HL-60/S4 (cell line): ENCODE results near the gene DCC.
"Not testable (repeated sequence)": the region's sequence is repeated elsewhere in the genome, so short reads cannot be mapped to it uniquely, and the experiment has no call there.

ENCODE experiments used
- in situ Hi-C: fragments of 300-500 bp; cut with MboI; formaldehyde crosslinking; loops from 2 replicates; pipeline ENCODE4 v1.14.3; 2022; ENCODE audit warnings: low sequenced_read_pairs

The DCC gene

GRCh38 chr18:52344881-52345280, 4.9 kb downstream of the DCC start:
- in situ Hi-C loops = no loop called here

DNA sequence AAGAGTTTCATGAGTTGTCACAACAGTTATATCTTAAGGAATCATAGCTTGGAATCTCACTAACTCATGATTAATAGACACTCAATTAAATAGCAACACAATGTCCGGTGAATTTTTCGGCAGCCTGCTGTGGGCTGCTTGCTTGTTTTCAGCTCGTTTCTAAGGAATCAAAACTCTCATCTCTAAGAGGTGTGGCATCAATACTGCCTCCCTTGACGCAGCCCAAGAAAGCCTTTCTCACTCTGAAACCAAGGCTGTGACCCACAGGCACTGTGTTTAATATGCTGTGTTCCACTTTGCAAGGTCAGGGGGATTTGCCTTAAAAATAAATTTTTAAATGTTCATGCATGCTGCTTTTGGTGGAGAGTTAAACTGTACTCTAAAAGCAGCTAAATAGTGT, 5.4 kb downstream of the DCC start:
- in situ Hi-C loops = no loop called here

DNA sequence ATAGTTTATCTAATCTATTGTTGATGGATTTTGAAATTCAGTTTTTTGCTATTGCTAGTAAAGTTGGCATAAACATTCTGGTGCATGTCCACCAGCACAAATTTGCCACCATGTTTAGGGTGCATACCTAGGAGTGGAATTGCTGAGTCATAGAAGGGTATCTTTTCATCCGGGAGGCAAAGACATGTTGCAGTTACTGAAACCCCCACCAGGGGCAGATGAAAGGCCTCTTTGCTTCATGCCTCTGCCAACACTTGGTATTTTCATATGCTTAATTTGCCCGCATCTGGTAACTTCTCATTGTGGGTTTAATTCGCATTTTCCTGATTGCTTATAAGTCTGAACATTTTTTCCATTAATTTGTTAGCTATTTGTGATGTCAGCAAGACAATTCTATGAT, 8.2 kb downstream of the DCC start:
- in situ Hi-C loops = no loop called here

GRCh38 chr18:52349498-52349897, 9.5 kb downstream of the DCC start:
- in situ Hi-C loops = no loop called here

DNA sequence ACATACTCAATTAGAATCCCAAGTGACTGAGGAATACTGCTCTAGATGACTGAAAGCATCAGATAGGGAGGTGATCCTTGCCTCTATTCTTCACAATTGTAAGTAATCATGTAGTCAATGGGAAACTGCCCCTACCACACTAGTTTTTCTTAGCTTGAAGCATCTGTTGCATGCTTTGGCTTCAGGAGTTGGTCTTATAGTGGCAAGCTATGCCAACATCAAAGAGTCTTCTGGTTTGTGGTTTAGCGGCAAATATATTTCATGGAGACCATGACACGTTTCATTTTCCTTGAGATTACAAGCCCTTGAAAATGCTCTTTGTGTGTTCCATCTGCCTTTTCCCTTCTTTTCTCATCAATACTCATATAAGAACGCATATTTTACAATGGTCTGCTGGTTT, 12.9 kb downstream of the DCC start:
- in situ Hi-C loops = no loop called here

GRCh38 chr18:52353589-52353988, 13.6 kb downstream of the DCC start:
- in situ Hi-C loops = no loop called here

- in situ Hi-C loops = no loop called here
These were observed 23.9 kb downstream of the DCC start for GRCh38 chr18:52363861-52364260.

- in situ Hi-C loops = not testable (repeated sequence)
These were observed 26.9 kb downstream of the DCC start for GRCh38 chr18:52366851-52367250.

GRCh38 chr18:52367953-52368742, 28.2 kb downstream of the DCC start:
- in situ Hi-C loops = no loop called here

GRCh38 chr18:52370841-52371240, 30.8 kb downstream of the DCC start:
- in situ Hi-C loops = no loop called here

DNA sequence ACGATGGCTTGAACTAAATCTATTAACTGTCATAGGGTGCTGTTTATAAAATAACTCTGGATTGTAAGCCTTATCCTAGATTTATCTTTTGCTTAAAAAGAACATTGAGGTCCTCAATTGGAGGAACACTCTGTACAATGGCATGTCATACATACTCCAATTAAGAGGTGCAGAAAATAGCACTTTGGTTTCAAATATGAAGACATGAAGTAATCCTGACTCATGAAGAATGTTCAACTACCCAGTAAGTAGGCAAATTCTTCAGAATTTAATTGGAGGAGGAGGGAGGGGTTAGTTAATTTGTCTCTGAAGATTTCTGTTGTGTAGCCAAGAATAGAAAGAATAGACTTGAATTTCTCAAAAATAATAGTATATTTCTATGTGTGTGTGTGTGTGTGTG, 36.1 kb downstream of the DCC start:
- in situ Hi-C loops = no loop called here

- in situ Hi-C loops = no loop called here
These were observed 37.1 kb downstream of the DCC start for GRCh38 chr18:52377094-52377493.

DNA sequence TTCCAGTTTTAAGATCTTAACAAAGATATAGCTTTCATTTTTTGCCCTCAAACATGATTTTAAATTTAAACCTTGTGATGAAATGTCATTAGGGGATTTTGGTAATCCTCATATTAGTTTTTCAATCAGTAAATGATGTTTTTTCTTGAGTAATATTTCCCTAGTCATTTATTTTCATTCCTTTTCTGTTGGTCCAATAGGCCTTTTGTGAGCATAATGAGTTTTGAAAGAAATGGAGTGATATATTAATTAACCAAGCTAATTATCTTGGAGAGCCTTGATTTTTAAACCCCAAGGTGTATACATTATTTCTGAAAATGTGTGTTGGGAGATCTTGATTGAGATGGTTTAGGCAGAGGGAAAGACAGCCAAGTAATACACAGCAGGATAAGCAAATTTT, 46.3 kb downstream of the DCC start:
- in situ Hi-C loops = no loop called here

GRCh38 chr18:52387175-52387574, 47.2 kb downstream of the DCC start:
- in situ Hi-C loops = no loop called here

- in situ Hi-C loops = no loop called here
These were observed 52.0 kb downstream of the DCC start for GRCh38 chr18:52391810-52392559.

- in situ Hi-C loops = no loop called here
These were observed 54.6 kb downstream of the DCC start for GRCh38 chr18:52394602-52395001.

DNA sequence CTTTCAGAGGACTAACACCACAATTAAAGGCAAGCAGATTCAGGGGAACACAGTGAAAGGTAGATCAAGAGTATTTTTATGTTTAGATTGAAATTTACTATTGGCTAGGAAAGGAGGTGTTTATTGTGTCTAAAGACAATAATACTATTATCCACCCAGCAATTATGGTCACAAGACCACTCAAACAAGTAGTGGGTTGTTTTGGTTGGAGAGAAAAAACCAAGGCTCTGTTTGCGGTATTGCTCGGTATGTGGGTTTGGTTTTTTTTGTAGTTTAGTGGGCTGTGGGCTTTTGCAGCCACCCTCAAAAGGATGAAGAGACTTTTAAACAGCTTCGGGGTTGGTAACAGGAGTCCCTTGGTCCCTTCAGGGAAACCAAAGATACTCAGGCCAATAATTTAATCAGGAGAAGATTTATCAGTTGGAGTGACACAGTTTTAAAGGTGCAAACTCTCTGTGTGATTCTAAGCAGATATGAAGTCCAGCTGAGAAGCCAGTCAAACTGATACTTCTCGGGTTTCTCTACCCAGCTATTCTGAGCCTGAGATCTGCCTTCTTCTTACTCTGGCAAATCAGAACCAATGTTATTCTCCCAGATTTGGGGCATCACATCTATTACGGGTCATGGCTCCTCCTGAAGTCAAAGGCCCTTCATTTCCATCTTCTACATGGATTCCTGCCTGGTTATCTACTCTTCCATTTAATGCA, 55.3 kb downstream of the DCC start:
- in situ Hi-C loops = no loop called here

GRCh38 chr18:52401236-52401635, 61.2 kb downstream of the DCC start:
- in situ Hi-C loops = no loop called here

DNA sequence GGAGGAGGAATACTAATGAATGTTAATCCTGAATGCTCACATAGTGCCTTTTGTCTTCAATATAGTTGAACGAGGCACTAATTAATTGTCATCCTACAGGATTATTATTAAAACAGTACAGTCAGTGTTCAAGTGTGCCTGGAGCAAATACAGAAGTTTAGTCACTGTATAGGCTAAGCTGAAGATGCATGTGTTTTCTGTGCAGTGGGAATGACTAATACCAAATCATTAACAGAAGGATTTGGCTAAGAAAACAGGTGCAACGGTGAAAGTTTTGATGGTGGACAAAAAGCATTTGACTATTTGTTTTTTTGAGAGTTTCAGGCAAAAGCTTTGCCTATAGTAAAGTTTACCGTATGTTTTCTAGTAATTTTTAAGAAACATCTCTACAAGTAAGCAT, 62.8 kb downstream of the DCC start:
- in situ Hi-C loops = no loop called here

DNA sequence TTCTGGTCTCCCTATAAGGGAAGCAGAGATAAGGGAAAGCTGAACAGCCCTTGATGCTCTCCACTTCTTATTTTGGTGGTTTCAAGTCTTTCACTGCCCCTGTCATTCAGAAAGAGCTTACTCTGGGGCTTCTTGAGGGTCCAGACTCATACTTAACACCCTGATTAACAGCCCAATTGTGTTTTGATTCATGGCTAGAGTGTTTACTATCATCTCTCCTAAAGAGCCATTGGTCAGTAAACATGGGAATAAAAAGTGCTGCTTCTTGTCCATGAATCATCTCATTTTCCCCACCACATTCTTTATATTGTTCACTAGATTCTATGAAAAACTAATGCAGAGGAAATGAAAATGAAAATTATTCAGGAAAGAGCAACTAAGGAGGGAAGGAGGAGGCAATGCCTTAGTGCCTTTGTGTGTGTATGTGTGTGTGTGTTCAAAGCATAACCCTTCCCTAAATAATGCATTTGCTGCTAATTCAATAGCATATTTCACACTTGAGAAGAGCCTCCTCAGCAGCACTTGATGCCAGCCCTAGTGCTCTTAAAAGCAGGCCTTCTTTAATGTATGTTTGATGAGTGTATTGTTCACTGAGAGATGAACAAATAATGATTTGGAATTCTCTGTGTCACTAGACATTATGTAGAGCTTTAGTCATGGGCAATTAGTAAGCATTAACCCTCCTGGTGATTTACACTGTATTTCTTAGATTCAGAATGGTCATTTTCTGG, 63.5 kb downstream of the DCC start:
- in situ Hi-C loops = no loop called here

DNA sequence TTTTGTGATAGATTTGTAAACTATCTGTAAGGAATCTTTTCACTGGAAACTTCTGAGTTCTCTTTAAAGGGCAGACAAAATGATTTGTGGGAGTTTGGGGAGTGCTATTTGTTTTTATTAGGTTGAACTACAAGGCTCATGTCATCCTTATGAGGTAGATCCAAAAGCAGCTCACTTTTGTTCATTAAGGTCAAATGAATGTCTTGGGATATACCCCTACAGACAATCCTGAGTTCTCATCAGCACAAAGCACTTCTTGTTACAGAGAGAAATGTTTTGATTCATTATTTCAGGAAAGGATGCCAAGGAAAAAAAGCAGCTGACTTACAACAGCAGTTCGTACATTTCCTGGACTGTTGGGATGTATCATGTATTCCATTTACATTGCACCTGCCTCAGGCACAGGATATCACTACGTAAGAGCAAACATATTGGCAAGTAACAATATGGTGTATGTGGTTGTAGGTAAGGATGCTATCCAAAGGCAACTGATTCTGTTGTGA, 68.9 kb downstream of the DCC start:
- in situ Hi-C loops = no loop called here
